HEK293 (cell line): ENCODE results near the gene PDXDC1.
"Not testable (repeated sequence)": the region's sequence is repeated elsewhere in the genome, so short reads cannot be mapped to it uniquely, and the experiment has no call there.

ENCODE experiments used
- CTCF ChIA-PET: fragments of 350-600 bp; formaldehyde crosslinking; extraction: SDS; loops from one replicate; lab custom pipeline; 2021; ENCODE audit warnings: antibody characterized with exemption; lab: Yijun Ruan, JAX
- POLR2A ChIA-PET: fragments of 300-600 bp; formaldehyde crosslinking; extraction: SDS; loops from one replicate; lab custom pipeline; 2020; ENCODE audit warnings: antibody characterized with exemption, inconsistent platforms; lab: Yijun Ruan, JAX
- H3K27ac ChIP-seq: fragments of 200-500 bp; sonication (Bioruptor generic); 2 replicates; pipeline ENCODE4 v1.5.1; 2014; ENCODE audit warnings: low read depth, low read length, control low read depth, inconsistent platforms; ENCODE audit errors: extremely low read depth
- H3K36me3 ChIP-seq, 2 experiments: fragments of 200-500 bp in 1 of 2; sonication (Bioruptor generic) in 1 of 2; 1 replicate in 1 of 2; 2 replicates in 1 of 2; pipeline ENCODE4 v1.5.1; 2014 to 2017; ENCODE audit warnings: inconsistent platforms in 2 of 2, low read length in 2 of 2; ENCODE audit not compliant: control insufficient read depth in 2 of 2, insufficient read depth in 1 of 2
- H3K4me1 ChIP-seq: fragments of 200-500 bp; sonication (Bioruptor generic); 2 replicates; pipeline ENCODE4 v1.5.1; 2014; ENCODE audit warnings: mild to moderate bottlenecking, low read length, inconsistent platforms; ENCODE audit not compliant: control insufficient read depth, insufficient read depth
- H3K4me3 ChIP-seq: 2 replicates; pipeline ENCODE4 v1.5.1; 2011; ENCODE audit warnings: low read depth, mild to moderate bottlenecking, control low read depth, low read length, moderate library complexity
- H3K9me3 ChIP-seq: fragments of 200-500 bp; sonication (Bioruptor generic); 2 replicates; pipeline ENCODE4 v1.5.1; 2014; ENCODE audit warnings: low read depth, low read length, inconsistent platforms; ENCODE audit not compliant: control insufficient read depth, insufficient read depth
- EGR2 ChIP-seq: fragments of 450-650 bp; formaldehyde crosslinking; IDR thresholded peaks from 2 replicates; pipeline ENCODE4 v1.5.1; 2016; ENCODE audit warnings: low read depth, missing biosample characterization, missing genetic modification characterization
- HOXC10 ChIP-seq: sonication (generic); formaldehyde crosslinking; IDR thresholded peaks from 2 replicates; pipeline ENCODE4 v1.8.1; 2023; ENCODE audit warnings: mild to moderate bottlenecking, missing genetic modification reagents
- HOXD13 ChIP-seq: sonication (generic); formaldehyde crosslinking; IDR thresholded peaks from 2 replicates; pipeline ENCODE4 v1.8.0; 2022; ENCODE audit warnings: missing genetic modification reagents, borderline replicate concordance
- KLF1 ChIP-seq: fragments of 450-650 bp; formaldehyde crosslinking; IDR thresholded peaks from 2 replicates; pipeline ENCODE4 v1.5.1; 2016; ENCODE audit warnings: missing biosample characterization, missing genetic modification characterization
- KLF8 ChIP-seq: fragments of 450-650 bp; formaldehyde crosslinking; IDR thresholded peaks from 2 replicates; pipeline ENCODE4 v1.5.1; 2016; ENCODE audit warnings: missing biosample characterization, missing genetic modification characterization
- KLF9 ChIP-seq: fragments of 450-650 bp; formaldehyde crosslinking; IDR thresholded peaks from 2 replicates; pipeline ENCODE4 v1.5.1; 2016; ENCODE audit warnings: missing biosample characterization, missing genetic modification characterization, low read depth
- SP2 ChIP-seq: fragments of 450-650 bp; formaldehyde crosslinking; IDR thresholded peaks from 2 replicates; pipeline ENCODE4 v1.5.1; 2016; ENCODE audit warnings: missing biosample characterization, missing genetic modification characterization
- SP7 ChIP-seq: fragments of 450-650 bp; formaldehyde crosslinking; IDR thresholded peaks from 2 replicates; pipeline ENCODE4 v1.5.1; 2016; ENCODE audit warnings: missing biosample characterization, missing genetic modification characterization
- YY2 ChIP-seq: fragments of 450-650 bp; formaldehyde crosslinking; IDR thresholded peaks from 2 replicates; pipeline ENCODE4 v1.5.1; 2016; ENCODE audit warnings: missing biosample characterization, missing genetic modification characterization
- ZBTB48 ChIP-seq: fragments of 450-650 bp; formaldehyde crosslinking; IDR thresholded peaks from 2 replicates; pipeline ENCODE4 v1.5.1; 2016; ENCODE audit warnings: missing biosample characterization, missing genetic modification characterization
- ZFHX2 ChIP-seq: fragments of 450-650 bp; formaldehyde crosslinking; conservative IDR thresholded peaks from 2 replicates; pipeline ENCODE4 v1.5.1; 2016; ENCODE audit warnings: missing biosample characterization, missing genetic modification characterization
- ZIC2 ChIP-seq: fragments of 450-650 bp; formaldehyde crosslinking; IDR thresholded peaks from 2 replicates; pipeline ENCODE4 v1.5.1; 2016; ENCODE audit warnings: missing biosample characterization, missing genetic modification characterization
- ZNF2 ChIP-seq: fragments of 450-650 bp; formaldehyde crosslinking; IDR thresholded peaks from 2 replicates; pipeline ENCODE4 v1.5.1; 2016; ENCODE audit warnings: missing biosample characterization, missing genetic modification characterization
- ZNF239 ChIP-seq: fragments of 450-650 bp; formaldehyde crosslinking; IDR thresholded peaks from 2 replicates; pipeline ENCODE4 v1.5.1; 2016; ENCODE audit warnings: missing biosample characterization, missing genetic modification characterization
- ZNF391 ChIP-seq: fragments of 450-650 bp; formaldehyde crosslinking; IDR thresholded peaks from 2 replicates; pipeline ENCODE4 v1.5.1; 2016; ENCODE audit warnings: low read depth, missing biosample characterization, missing genetic modification characterization, borderline replicate concordance
- ZNF394 ChIP-seq: fragments of 450-650 bp; formaldehyde crosslinking; IDR thresholded peaks from 2 replicates; pipeline ENCODE4 v1.5.1; 2016; ENCODE audit warnings: missing biosample characterization, missing genetic modification characterization, mild to moderate bottlenecking, moderate library complexity, borderline replicate concordance
- ZNF76 ChIP-seq: fragments of 450-650 bp; formaldehyde crosslinking; IDR thresholded peaks from 2 replicates; pipeline ENCODE4; 2016; ENCODE audit warnings: low read depth, missing biosample characterization, missing genetic modification characterization, borderline replicate concordance
- TF ChIP-seq, protein P1 (sequence below): fragments of 450-650 bp; formaldehyde crosslinking; conservative IDR thresholded peaks from 2 replicates; pipeline ENCODE4 v1.5.1; 2016; ENCODE audit warnings: low read depth, missing biosample characterization, missing genetic modification characterization
- TF ChIP-seq, protein P2 (sequence below): fragments of 450-650 bp; formaldehyde crosslinking; optimal IDR thresholded peaks from 2 replicates; pipeline ENCODE3; 2016; ENCODE audit warnings: missing biosample characterization, mild to moderate bottlenecking, missing genetic modification characterization
- TF ChIP-seq, protein P3 (sequence below): fragments of 450-650 bp; formaldehyde crosslinking; IDR thresholded peaks from 2 replicates; pipeline ENCODE4 v1.5.1; 2016; ENCODE audit warnings: missing biosample characterization, missing genetic modification characterization
- TF ChIP-seq, protein P4 (sequence below): fragments of 450-650 bp; formaldehyde crosslinking; IDR thresholded peaks from 2 replicates; pipeline ENCODE4 v1.5.1; 2016; ENCODE audit warnings: missing biosample characterization, missing genetic modification characterization
- TF ChIP-seq, protein P5 (sequence below): sonication (generic); formaldehyde crosslinking; IDR thresholded peaks from 2 replicates; pipeline ENCODE4 v1.8.1; 2022; ENCODE audit warnings: mild to moderate bottlenecking, moderate library complexity, missing genetic modification reagents
- TF ChIP-seq, protein P6 (sequence below): fragments of 450-650 bp; formaldehyde crosslinking; IDR thresholded peaks from 2 replicates; pipeline ENCODE4 v1.5.1; 2016; ENCODE audit warnings: missing biosample characterization, missing genetic modification characterization

Gene PDXDC1, protein sequence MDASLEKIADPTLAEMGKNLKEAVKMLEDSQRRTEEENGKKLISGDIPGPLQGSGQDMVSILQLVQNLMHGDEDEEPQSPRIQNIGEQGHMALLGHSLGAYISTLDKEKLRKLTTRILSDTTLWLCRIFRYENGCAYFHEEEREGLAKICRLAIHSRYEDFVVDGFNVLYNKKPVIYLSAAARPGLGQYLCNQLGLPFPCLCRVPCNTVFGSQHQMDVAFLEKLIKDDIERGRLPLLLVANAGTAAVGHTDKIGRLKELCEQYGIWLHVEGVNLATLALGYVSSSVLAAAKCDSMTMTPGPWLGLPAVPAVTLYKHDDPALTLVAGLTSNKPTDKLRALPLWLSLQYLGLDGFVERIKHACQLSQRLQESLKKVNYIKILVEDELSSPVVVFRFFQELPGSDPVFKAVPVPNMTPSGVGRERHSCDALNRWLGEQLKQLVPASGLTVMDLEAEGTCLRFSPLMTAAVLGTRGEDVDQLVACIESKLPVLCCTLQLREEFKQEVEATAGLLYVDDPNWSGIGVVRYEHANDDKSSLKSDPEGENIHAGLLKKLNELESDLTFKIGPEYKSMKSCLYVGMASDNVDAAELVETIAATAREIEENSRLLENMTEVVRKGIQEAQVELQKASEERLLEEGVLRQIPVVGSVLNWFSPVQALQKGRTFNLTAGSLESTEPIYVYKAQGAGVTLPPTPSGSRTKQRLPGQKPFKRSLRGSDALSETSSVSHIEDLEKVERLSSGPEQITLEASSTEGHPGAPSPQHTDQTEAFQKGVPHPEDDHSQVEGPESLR

DNA sequence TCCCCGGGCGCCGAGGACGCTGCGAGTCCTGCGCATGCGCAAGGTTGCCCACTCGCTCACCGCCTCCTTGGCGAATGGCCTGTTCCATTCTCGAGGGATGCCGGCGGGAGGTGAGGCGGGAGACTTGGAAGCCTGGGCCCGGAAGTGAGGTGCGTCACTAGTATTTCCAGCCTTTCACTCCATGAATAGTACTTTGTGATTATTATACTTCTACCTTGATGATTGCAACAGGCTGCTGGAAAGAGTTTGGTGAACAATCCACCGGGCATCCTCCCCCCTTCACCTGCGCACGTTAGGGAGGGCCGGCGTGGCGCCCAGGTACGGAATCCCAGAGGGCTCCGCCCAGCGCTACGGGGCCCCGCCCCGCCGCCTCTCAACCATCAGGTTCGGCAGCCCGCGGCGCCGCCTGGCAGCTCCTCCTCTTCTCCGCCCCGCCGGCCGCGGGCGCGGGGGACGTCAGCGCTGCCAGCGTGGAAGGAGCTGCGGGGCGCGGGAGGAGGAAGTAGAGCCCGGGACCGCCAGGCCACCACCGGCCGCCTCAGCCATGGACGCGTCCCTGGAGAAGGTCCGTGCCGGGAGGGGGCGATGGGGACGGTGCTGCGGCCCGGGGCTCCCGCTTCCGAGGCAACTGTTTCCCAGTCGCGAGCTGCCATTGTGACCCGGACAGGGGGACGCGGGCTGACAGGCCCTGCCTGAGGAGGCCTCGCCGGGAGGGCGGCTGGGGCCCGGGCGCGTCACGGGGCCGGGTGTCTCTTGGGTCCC is at the start of gene PDXDC1:
Gene PDXDC1 (plus strand): TSS at position 371 of the 762 bp plus-strand sequence. CDS start 174 bp downstream, at position 545.
- Histone ChIP-seq H3K27ac (peak within 1 kb of the TSS; percentile 84), H3K4me1 (peaks cover 10% of the 10 kb centered on the region), H3K4me3 (peak within 1 kb of the TSS; percentile 96)
- ChIA-PET POLR2A (interaction anchor here (0.7 kb wide), 1 partner anchor 11 kb away, joined by 3 read pairs; no protein-coding TSS in a partner anchor), CTCF (interaction anchor here (1.3 kb wide), 1 partner anchor 11 kb away, joined by 5 read pairs; no protein-coding TSS in a partner anchor)
- H3K36me3 ChIP-seq, H3K9me3 ChIP-seq: not testable (repeated sequence)
- TF ChIP-seq ZBTB48 (0 out of 2 replicates have a peak, but pooled peaks have one; percentile 55), ZNF239 (tag by site-specific recombination) (peak; percentile 66; the same call in 1 of the 2 replicates), KLF8 (tag by site-specific recombination) (peak; percentile 92), ZNF76 (tag by site-specific recombination) (peak; percentile 77), YY2 (tag by site-specific recombination) (peak; percentile 49), EGR2 (peak; percentile 72), KLF1 (tag by site-specific recombination) (peak; percentile 86), HOXD13 (CRISPR knock-in tag) (peak; percentile 80; the same call in 1 of the 2 replicates), ZNF391 (tag by site-specific recombination) (peak; percentile 50; the same call in 1 of the 2 replicates), SP7 (tag by site-specific recombination) (peak; percentile 42; the same call in 1 of the 2 replicates), HOXC10 (CRISPR knock-in tag) (0 out of 2 replicates have a peak, but pooled peaks have one; percentile 90), ZIC2 (tag by site-specific recombination) (peak; percentile 71; the same call in 1 of the 2 replicates), ZNF2 (tag by site-specific recombination) (peak; percentile 74), KLF9 (tag by site-specific recombination) (peak; percentile 64), ZFHX2 (tag by site-specific recombination) (peak; percentile 64), SP2 (tag by site-specific recombination) (peak; percentile 64), ZNF394 (tag by site-specific recombination) (peak; percentile 73; the same call in 1 of the 2 replicates)
- TF ChIP-seq, protein P1, sequence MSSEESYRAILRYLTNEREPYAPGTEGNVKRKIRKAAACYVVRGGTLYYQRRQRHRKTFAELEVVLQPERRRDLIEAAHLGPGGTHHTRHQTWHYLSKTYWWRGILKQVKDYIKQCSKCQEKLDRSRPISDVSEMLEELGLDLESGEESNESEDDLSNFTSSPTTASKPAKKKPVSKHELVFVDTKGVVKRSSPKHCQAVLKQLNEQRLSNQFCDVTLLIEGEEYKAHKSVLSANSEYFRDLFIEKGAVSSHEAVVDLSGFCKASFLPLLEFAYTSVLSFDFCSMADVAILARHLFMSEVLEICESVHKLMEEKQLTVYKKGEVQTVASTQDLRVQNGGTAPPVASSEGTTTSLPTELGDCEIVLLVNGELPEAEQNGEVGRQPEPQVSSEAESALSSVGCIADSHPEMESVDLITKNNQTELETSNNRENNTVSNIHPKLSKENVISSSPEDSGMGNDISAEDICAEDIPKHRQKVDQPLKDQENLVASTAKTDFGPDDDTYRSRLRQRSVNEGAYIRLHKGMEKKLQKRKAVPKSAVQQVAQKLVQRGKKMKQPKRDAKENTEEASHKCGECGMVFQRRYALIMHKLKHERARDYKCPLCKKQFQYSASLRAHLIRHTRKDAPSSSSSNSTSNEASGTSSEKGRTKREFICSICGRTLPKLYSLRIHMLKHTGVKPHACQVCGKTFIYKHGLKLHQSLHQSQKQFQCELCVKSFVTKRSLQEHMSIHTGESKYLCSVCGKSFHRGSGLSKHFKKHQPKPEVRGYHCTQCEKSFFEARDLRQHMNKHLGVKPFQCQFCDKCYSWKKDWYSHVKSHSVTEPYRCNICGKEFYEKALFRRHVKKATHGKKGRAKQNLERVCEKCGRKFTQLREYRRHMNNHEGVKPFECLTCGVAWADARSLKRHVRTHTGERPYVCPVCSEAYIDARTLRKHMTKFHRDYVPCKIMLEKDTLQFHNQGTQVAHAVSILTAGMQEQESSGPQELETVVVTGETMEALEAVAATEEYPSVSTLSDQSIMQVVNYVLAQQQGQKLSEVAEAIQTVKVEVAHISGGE (tag by site-specific recombination) = peak; percentile 51; the same call in 1 of the 2 replicates
- TF ChIP-seq, protein P2, sequence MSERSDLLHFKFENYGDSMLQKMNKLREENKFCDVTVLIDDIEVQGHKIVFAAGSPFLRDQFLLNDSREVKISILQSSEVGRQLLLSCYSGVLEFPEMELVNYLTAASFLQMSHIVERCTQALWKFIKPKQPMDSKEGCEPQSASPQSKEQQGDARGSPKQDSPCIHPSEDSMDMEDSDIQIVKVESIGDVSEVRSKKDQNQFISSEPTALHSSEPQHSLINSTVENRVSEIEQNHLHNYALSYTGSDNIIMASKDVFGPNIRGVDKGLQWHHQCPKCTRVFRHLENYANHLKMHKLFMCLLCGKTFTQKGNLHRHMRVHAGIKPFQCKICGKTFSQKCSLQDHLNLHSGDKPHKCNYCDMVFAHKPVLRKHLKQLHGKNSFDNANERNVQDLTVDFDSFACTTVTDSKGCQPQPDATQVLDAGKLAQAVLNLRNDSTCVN (tag by site-specific recombination) = peak; percentile 99
- TF ChIP-seq, protein P3, sequence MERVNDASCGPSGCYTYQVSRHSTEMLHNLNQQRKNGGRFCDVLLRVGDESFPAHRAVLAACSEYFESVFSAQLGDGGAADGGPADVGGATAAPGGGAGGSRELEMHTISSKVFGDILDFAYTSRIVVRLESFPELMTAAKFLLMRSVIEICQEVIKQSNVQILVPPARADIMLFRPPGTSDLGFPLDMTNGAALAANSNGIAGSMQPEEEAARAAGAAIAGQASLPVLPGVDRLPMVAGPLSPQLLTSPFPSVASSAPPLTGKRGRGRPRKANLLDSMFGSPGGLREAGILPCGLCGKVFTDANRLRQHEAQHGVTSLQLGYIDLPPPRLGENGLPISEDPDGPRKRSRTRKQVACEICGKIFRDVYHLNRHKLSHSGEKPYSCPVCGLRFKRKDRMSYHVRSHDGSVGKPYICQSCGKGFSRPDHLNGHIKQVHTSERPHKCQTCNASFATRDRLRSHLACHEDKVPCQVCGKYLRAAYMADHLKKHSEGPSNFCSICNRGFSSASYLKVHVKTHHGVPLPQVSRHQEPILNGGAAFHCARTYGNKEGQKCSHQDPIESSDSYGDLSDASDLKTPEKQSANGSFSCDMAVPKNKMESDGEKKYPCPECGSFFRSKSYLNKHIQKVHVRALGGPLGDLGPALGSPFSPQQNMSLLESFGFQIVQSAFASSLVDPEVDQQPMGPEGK (tag by site-specific recombination) = peak; percentile 79
- TF ChIP-seq, protein P4, sequence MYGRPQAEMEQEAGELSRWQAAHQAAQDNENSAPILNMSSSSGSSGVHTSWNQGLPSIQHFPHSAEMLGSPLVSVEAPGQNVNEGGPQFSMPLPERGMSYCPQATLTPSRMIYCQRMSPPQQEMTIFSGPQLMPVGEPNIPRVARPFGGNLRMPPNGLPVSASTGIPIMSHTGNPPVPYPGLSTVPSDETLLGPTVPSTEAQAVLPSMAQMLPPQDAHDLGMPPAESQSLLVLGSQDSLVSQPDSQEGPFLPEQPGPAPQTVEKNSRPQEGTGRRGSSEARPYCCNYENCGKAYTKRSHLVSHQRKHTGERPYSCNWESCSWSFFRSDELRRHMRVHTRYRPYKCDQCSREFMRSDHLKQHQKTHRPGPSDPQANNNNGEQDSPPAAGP (tag by site-specific recombination) = peak; percentile 46; the same call in 1 of the 2 replicates
- TF ChIP-seq, protein P5, sequence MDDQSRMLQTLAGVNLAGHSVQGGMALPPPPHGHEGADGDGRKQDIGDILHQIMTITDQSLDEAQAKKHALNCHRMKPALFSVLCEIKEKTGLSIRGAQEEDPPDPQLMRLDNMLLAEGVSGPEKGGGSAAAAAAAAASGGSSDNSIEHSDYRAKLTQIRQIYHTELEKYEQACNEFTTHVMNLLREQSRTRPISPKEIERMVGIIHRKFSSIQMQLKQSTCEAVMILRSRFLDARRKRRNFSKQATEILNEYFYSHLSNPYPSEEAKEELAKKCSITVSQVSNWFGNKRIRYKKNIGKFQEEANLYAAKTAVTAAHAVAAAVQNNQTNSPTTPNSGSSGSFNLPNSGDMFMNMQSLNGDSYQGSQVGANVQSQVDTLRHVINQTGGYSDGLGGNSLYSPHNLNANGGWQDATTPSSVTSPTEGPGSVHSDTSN (CRISPR knock-in tag) = peak; percentile 87
- TF ChIP-seq, protein P6, sequence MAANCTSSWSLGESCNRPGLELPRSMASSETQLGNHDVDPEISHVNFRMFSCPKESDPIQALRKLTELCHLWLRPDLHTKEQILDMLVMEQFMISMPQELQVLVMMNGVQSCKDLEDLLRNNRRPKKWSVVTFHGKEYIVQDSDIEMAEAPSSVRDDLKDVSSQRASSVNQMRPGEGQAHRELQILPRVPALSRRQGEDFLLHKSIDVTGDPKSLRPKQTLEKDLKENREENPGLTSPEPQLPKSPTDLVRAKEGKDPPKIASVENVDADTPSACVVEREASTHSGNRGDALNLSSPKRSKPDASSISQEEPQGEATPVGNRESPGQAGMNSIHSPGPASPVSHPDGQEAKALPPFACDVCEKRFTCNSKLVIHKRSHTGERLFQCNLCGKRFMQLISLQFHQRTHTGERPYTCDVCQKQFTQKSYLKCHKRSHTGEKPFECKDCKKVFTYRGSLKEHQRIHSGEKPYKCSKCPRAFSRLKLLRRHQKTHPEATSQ (tag by site-specific recombination) = peak; percentile 92; the same call in 1 of the 2 replicates
